ENCODE measurements around the gene TLE1.

The TLE1 gene

GRCh38 chr9:81680006-81680405 lies 9.3 kb downstream of the TLE1 start:
- no peak for DNase-seq (ENCODE audit: low read depth)

GRCh38 chr9:81678088-81678487 lies 11.3 kb downstream of the TLE1 start:
- H3K4me3 ChIP-seq (ENCODE audit: low read depth, low read length) = no peak overlapping the region
- no peak for DNase-seq (ENCODE audit: low read depth)
- no peak for TF ChIP-seq CTCF (IDR thresholded peaks at IDR 0.05; ENCODE audit: control insufficient read depth, extremely low read depth, insufficient read depth)

More at GRCh38 chr9:81680006-81680405, 9.3 kb downstream of the TLE1 start:
- H3K4me3 ChIP-seq (ENCODE audit: low read depth, low read length) = no peak overlapping the region
- no peak for TF ChIP-seq CTCF (IDR thresholded peaks at IDR 0.05; ENCODE audit: control insufficient read depth, extremely low read depth, insufficient read depth)

GRCh38 chr9:81676395-81676794 lies 13.0 kb downstream of the TLE1 start:
- H3K4me3 ChIP-seq (ENCODE audit: low read depth, low read length) = no peak overlapping the region
- no peak for DNase-seq (ENCODE audit: low read depth)
- TF ChIP-seq CTCF (IDR thresholded peaks at IDR 0.05; ENCODE audit: control insufficient read depth, extremely low read depth, insufficient read depth) = no peak

- no peak for TF ChIP-seq CTCF (IDR thresholded peaks at IDR 0.05; ENCODE audit: control insufficient read depth, extremely low read depth, insufficient read depth)
- no peak for DNase-seq (ENCODE audit: low read depth)
- H3K4me3 ChIP-seq (ENCODE audit: low read depth, low read length) = no peak overlapping the region
These were observed 16.0 kb downstream of the TLE1 start for GRCh38 chr9:81673310-81673709.

- DNase-seq (ENCODE audit: low read depth) = no peak
- TF ChIP-seq CTCF (IDR thresholded peaks at IDR 0.05; ENCODE audit: control insufficient read depth, extremely low read depth, insufficient read depth) = no peak
- H3K4me3 ChIP-seq (ENCODE audit: low read depth, low read length) = no peak overlapping the region
These were observed 17.5 kb downstream of the TLE1 start for GRCh38 chr9:81671880-81672280.

GRCh38 chr9:81669866-81670265 lies 19.5 kb downstream of the TLE1 start:
- H3K4me3 ChIP-seq (ENCODE audit: low read depth, low read length) = no peak overlapping the region
- TF ChIP-seq CTCF (IDR thresholded peaks at IDR 0.05; ENCODE audit: control insufficient read depth, extremely low read depth, insufficient read depth) = no peak
- DNase-seq (ENCODE audit: low read depth) = no peak

GRCh38 chr9:81669041-81669651 lies 20.2 kb downstream of the TLE1 start:
- no peak overlapping the region for H3K4me3 ChIP-seq (ENCODE audit: low read depth, low read length)
- no peak for TF ChIP-seq CTCF (IDR thresholded peaks at IDR 0.05; ENCODE audit: control insufficient read depth, extremely low read depth, insufficient read depth)
- no peak for DNase-seq (ENCODE audit: low read depth)
